Adrenal gland (tissue), 5 donors: Measurements from ENCODE around the gene MAP3K14.

Experiments used
- POLR2A ChIP-seq, 2 donors: fragments of 450-650 bp; IDR thresholded peaks; one replicate each; pipeline ENCODE4 v1.6.1; 2017; ENCODE audit warnings: antibody characterized with exemption in 2 of 2, mild to moderate bottlenecking in 2 of 2, moderate library complexity in 1 of 2
- TF ChIP-seq, protein P1 (sequence below), 6 experiments: fragments of 450-650 bp in 4 of 6; fragments of 200-600 bp in 2 of 6; sonication (generic) in 1 of 6; IDR thresholded peaks; 1 replicate in 5 of 6; 2 replicates in 1 of 6; pipeline versions ENCODE4 v1.5.1 to v1.8.0; 2016 to 2021; ENCODE audit warnings: antibody characterized with exemption in 6 of 6, mild to moderate bottlenecking in 2 of 6, moderate library complexity in 1 of 6
- donor health status: DM: no; HTN: no; CAD: no.

DNA sequence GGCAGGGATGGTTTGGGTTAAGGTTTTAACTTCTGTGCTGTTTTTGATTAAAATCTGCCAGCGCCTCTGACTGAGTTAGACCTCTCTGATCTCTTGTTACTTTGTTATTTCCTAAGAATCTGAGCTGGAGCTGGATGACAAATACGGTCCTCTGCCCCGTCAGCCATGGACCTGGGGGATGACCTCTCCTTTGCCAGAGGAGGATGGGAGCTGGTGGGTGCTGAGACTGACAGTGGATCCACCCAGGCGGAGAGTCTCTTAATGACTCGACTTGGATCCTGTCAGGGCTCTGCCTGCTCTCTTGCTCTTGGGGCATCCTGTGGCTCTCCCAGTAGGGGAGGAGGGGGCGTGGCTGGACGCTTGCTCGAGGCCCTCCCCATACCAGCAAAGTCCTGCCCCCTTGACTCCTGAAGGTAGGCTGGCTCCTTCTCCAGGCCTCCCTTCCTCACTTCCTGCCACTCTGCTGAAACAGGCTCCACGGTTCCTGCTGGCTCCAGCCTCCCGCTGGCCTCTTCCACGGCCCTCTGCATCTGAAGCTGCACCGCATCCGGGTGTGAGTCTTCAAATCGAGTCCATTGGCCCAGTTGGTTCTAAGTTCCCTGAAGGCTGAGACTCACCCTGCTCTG is 24.8 kb upstream of the MAP3K14 start:
- TF ChIP-seq POLR2A (IDR thresholded peaks at IDR 0.05) = no peak
- TF ChIP-seq, protein P1, sequence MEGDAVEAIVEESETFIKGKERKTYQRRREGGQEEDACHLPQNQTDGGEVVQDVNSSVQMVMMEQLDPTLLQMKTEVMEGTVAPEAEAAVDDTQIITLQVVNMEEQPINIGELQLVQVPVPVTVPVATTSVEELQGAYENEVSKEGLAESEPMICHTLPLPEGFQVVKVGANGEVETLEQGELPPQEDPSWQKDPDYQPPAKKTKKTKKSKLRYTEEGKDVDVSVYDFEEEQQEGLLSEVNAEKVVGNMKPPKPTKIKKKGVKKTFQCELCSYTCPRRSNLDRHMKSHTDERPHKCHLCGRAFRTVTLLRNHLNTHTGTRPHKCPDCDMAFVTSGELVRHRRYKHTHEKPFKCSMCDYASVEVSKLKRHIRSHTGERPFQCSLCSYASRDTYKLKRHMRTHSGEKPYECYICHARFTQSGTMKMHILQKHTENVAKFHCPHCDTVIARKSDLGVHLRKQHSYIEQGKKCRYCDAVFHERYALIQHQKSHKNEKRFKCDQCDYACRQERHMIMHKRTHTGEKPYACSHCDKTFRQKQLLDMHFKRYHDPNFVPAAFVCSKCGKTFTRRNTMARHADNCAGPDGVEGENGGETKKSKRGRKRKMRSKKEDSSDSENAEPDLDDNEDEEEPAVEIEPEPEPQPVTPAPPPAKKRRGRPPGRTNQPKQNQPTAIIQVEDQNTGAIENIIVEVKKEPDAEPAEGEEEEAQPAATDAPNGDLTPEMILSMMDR (IDR thresholded peaks at IDR 0.05) = no peak
